Fibroblast of villous mesenchyme (primary cell): ENCODE data around the gene RNASE7. TPM values are rescaled to one million over a fixed set of nuclear protein-coding genes. Genes with fewer than 3 reads are reported as not detected.

ENCODE experiments used
- DNase-seq: peaks from one replicate; pipeline ENCODE4 v3.0.0-alpha.2; 2010; ENCODE audit warnings: low read depth
- H3K4me3 ChIP-seq: 2 replicates; pipeline ENCODE4 v1.5.1; 2011; ENCODE audit warnings: low read depth, mild to moderate bottlenecking, low read length
- total RNA-seq: library from RNA; depleted of rRNA; stranded (reverse); fragments of >200 nt; gene quantifications from 2 replicates; pipeline ENCODE4 v1.2.3, GENCODE V29; 2012
- TF ChIP-seq, protein P1 (sequence below): IDR thresholded peaks from 2 replicates; pipeline ENCODE4 v1.5.1; 2012; ENCODE audit warnings: low read depth, mild to moderate bottlenecking, low read length; ENCODE audit not compliant: insufficient read depth

Gene RNASE7
- total RNA-seq, 1 donor = not detected

DNA sequence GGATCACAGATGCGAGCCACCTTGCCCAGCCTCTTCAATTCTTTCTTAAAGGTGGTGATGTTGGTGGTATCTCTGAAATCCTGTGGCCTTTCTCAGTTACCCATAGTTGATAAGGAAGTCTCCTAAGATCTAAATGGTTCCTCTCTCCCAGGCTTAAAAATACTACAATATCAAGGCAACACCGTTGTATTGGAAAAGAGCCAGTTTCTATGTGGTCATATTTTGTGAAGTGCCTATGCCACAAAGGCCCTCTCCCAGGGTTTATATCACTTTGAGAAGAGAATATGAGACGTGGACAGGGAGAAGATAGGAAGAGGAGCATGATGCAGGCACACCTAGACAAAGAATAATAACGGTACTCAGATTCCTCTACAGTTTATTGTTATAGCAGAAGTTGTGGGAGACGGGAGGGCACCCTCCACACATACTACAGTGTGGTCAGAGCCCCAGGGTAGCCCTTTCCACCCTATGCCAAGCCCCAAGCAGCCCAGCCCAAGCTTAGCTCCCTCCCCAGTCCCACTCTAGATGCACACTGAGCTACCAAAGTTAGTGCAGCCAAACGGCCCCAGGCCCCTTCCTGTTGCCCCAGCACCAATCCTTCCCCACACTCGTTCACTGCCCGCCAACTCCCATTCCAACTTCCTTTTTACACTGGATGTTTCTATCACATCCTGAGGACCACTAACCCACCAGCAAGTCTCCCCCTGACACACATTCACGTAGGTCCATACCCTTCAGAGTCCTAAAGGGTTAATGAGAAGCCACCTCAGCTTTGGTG, 25.6 kb upstream of the RNASE7 start:
- DNase-seq = no peak
- no peak overlapping the region for H3K4me3 ChIP-seq
- TF ChIP-seq, protein P1, sequence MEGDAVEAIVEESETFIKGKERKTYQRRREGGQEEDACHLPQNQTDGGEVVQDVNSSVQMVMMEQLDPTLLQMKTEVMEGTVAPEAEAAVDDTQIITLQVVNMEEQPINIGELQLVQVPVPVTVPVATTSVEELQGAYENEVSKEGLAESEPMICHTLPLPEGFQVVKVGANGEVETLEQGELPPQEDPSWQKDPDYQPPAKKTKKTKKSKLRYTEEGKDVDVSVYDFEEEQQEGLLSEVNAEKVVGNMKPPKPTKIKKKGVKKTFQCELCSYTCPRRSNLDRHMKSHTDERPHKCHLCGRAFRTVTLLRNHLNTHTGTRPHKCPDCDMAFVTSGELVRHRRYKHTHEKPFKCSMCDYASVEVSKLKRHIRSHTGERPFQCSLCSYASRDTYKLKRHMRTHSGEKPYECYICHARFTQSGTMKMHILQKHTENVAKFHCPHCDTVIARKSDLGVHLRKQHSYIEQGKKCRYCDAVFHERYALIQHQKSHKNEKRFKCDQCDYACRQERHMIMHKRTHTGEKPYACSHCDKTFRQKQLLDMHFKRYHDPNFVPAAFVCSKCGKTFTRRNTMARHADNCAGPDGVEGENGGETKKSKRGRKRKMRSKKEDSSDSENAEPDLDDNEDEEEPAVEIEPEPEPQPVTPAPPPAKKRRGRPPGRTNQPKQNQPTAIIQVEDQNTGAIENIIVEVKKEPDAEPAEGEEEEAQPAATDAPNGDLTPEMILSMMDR = no peak

DNA sequence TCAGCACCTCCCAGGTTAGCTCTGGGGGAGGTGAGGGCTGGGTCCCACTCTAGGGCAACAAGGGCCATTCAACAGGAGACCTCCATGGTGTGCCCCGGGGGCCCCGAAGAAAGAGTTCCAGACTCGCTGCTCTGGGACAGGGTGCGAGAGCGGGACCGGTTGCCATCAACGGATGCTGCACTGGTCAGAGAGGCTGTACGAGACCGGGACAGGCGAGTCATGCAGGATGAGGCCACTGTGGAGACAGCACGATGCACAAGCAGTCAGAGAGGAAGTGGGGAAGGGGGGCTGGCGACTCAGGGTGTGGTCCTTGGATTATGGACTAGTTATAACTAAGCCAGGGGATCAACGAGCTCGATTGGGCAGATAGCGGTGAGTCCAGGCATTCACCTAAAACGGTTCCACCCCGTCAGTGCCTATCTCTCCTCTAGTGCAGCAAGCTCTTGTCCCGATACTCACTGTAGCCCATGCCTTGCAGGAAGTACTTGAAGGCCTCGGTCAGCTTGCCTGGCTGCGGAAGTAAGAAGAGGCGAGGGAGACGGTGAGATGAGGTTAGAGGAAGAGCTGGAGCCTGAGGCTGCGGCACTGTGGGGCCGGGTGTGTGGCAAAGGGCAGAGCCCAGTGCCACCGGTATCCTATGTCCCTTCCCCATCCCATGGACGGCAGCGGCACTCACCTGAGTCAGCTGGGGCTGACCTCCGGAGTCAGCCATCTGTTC, 24.5 kb upstream of the RNASE7 start:
- no peak overlapping the region for H3K4me3 ChIP-seq
- DNase-seq = no peak
- TF ChIP-seq, protein P1 = no peak

DNA sequence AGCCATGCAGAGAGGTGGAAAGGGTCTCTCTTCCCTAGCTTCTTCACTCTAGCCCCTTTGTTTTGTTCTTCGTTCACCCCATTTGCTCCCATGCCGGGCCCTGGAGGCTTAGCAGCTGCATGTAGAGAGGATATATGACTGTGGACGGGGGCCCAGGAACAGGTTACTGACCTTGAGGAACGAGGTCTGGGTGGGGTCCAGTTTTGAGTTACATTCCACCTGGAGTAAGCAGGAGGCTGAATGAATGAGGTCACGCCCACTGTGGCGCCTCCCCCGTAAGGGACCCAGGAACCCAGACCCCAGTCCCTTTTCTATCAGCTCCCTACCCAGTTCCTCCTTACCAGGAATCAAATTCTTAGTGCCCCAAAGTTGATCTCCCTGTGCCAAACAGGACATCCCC, 23.9 kb upstream of the RNASE7 start:
- no peak for DNase-seq
- no peak overlapping the region for H3K4me3 ChIP-seq
- TF ChIP-seq, protein P1 = no peak

DNA sequence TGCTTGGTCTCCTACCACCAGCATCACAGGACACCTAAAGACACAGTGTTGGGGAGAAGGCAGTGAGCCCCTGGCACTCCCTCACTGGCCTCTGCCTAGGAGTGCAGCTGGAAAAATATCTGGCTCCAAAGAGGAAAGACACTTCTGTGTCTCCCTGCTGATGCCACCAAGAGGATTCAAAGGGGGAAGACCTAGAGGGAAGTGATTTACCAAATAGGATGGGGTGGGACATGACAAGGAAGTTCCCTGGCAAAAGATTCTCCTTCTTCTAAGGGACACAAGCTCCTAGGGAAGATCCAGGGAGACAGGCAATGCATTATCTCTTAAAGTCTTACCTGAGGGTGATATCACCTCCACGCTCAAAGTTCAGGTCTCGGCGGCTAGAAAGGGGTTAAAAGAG, 23.4 kb upstream of the RNASE7 start:
- no peak for DNase-seq
- H3K4me3 ChIP-seq = no peak overlapping the region
- TF ChIP-seq, protein P1 = no peak

- no peak overlapping the region for H3K4me3 ChIP-seq
- DNase-seq = no peak
- TF ChIP-seq, protein P1 = no peak
Observed at GRCh38 chr14:21019366-21019765, 22.8 kb upstream of the RNASE7 start.

DNA sequence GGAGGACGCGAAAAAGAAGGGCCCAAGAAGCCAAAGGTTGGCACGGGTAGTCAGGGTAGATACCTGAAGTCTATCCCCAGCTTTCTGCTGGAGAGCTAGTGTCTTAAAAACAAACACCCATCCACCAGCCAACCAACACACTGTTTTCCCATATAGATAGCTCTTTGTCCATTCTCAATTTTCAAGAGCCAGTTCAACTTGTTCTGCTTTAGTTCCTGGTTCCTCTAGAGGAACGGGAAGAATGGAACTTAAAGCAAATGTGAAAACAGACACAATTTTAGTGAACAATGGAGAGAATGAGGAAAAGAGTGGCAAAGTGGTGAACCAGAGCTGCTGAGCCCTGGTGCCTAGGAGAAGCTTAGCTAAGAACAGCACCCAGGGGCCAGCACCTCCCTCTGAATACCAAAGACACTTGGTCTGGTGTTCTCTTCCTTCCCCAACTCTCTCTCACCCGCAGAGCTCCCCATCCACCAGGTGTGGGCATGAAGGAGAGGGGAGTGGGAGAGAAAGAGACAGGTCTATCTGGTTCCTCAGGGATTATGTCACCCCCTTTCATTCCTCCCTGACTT, 21.1 kb upstream of the RNASE7 start:
- DNase-seq = no peak
- H3K4me3 ChIP-seq = no peak overlapping the region
- TF ChIP-seq, protein P1 = no peak
